Measurements from ENCODE around the gene FTO. TPM values are rescaled to one million over a fixed set of nuclear protein-coding genes. Genes with fewer than 3 reads are reported as not detected.

FTO gene
- polyA plus RNA-seq, 1 donor from 2014 or later = 80.1 TPM

DNA sequence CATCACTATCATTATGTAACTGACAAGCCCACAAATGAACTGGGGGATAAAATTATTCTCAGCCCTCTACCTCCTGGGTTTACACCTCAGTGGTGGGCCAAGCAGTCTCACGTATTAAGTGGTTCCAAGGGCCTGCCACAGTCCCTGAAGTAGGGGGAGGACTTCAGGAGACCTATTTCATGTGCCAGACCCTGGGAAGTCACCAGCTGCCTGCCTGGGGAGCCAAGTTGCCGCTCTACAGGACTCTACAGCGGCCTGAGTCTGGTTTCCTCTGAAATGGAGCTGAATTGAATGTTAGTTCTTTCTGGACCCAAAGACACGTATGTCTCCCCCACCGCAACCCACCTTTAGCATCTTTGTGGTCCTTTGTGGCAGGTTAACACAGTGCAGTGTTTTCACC, 395.7 kb downstream of the FTO start:
- TF ChIP-seq EP300 (conservative IDR thresholded peaks at IDR 0.05; ENCODE audit: poor library complexity, severe bottlenecking) (no peak), SMC3 (conservative IDR thresholded peaks at IDR 0.05; ENCODE audit: poor library complexity) (no peak), POLR2AphosphoS5 (IDR thresholded peaks at IDR 0.05) (no peak), MXI1 (conservative IDR thresholded peaks at IDR 0.05; ENCODE audit: poor library complexity, severe bottlenecking) (no peak), EZH2 (IDR thresholded peaks at IDR 0.05; ENCODE audit: borderline replicate concordance, insufficient read depth, low read length, poor library complexity, severe bottlenecking) (no peak), RAD21 (conservative IDR thresholded peaks at IDR 0.05) (no peak), TAF1 (IDR thresholded peaks at IDR 0.05; ENCODE audit: low read depth) (no peak), CTCF (IDR thresholded peaks at IDR 0.05; ENCODE audit: poor library complexity, severe bottlenecking) (no peak)
- TF ChIP-seq, protein P1, sequence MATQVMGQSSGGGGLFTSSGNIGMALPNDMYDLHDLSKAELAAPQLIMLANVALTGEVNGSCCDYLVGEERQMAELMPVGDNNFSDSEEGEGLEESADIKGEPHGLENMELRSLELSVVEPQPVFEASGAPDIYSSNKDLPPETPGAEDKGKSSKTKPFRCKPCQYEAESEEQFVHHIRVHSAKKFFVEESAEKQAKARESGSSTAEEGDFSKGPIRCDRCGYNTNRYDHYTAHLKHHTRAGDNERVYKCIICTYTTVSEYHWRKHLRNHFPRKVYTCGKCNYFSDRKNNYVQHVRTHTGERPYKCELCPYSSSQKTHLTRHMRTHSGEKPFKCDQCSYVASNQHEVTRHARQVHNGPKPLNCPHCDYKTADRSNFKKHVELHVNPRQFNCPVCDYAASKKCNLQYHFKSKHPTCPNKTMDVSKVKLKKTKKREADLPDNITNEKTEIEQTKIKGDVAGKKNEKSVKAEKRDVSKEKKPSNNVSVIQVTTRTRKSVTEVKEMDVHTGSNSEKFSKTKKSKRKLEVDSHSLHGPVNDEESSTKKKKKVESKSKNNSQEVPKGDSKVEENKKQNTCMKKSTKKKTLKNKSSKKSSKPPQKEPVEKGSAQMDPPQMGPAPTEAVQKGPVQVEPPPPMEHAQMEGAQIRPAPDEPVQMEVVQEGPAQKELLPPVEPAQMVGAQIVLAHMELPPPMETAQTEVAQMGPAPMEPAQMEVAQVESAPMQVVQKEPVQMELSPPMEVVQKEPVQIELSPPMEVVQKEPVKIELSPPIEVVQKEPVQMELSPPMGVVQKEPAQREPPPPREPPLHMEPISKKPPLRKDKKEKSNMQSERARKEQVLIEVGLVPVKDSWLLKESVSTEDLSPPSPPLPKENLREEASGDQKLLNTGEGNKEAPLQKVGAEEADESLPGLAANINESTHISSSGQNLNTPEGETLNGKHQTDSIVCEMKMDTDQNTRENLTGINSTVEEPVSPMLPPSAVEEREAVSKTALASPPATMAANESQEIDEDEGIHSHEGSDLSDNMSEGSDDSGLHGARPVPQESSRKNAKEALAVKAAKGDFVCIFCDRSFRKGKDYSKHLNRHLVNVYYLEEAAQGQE (IDR thresholded peaks at IDR 0.05; ENCODE audit: borderline replicate concordance) = no peak
- Histone ChIP-seq H3K4me3 (ENCODE audit: low read length) (no peak overlapping the region), H3K36me3 (ENCODE audit: insufficient read depth, low read length) (no peaks in the 10 kb centered on the region), H3K4me2 (ENCODE audit: low read length) (no peak overlapping the region), H3K27ac (ENCODE audit: low read length) (no peak overlapping the region), H3F3A (ENCODE audit: insufficient read depth, low read length, poor library complexity, severe bottlenecking) (no peaks in the 10 kb centered on the region), H3K27me3 (ENCODE audit: insufficient read depth, low read depth, low read length) (no peaks in the 10 kb centered on the region), H3K9me3 (ENCODE audit: low read length) (no peaks in the 10 kb centered on the region), H3K79me2 (replicated peaks; ENCODE audit: insufficient read depth, low read length) (no peaks in the 10 kb centered on the region), H4K20me1 (ENCODE audit: insufficient read depth) (no peaks in the 10 kb centered on the region), H2AFZ (ENCODE audit: low read depth, low read length) (no peak overlapping the region), H3K9ac (ENCODE audit: low read length) (no peak overlapping the region), H3K9me2 (ENCODE audit: insufficient read depth, low read length) (no peaks in the 10 kb centered on the region)

DNA sequence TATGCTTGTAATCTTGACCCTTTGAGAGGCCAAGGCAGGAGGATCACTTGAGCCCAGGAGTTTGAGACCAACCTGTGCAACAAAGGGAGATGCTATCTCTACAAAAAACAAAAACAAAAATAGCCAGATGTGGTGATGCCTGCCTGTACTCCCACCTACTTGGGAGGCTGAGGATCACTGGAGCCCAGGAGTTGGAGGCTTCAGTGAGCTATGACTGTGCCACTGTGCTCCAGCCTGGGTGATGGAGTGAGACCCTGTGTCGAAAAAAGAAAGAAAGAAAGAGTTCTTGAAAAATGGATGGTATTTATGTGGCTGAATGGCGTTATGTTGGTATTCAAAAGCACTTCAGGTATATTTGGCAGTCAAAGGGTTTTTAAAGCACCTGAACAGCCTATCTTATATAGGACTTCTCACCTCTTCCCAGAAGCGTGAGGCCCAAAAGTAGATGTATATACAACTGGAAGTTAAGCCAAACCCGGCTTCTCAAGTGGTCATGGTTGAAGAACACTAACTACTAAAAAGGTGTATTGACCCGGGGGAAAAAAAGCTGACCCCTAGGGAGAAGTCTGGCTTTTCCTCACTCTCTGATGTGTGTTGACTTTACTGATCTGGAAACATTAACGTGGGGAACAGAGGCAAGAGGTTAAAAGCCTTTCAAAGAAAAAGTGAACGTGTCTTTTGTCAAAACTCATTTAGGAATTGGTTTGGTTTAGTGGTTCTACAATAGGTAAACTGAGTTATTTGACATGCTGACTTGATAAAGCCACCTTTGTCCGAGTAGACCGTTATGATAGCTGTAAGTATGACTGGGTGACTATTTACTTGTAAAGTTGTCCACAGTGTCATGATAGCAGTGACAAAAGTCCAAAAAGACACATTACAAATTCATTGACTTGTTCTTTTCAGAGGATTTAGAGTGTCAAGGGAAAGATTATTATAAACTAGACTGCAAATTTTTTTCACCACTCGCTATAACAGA, 399.2 kb downstream of the FTO start:
- no peaks in the 10 kb centered on the region for H3K9me2 ChIP-seq (ENCODE audit: insufficient read depth, low read length)
- H3K27me3 ChIP-seq (ENCODE audit: insufficient read depth, low read depth, low read length) = no peaks in the 10 kb centered on the region
- no peak overlapping the region for H3K4me3 ChIP-seq (ENCODE audit: low read length)
- H3K4me2 ChIP-seq (ENCODE audit: low read length) = no peak overlapping the region
- H3K36me3 ChIP-seq (ENCODE audit: insufficient read depth, low read length) = no peaks in the 10 kb centered on the region
- no peak overlapping the region for H3K9ac ChIP-seq (ENCODE audit: low read length)
- H3K9me3 ChIP-seq (ENCODE audit: low read length) = no peaks in the 10 kb centered on the region
- no peaks in the 10 kb centered on the region for H3F3A ChIP-seq (ENCODE audit: insufficient read depth, low read length, poor library complexity, severe bottlenecking)
- TF ChIP-seq TAF1 (IDR thresholded peaks at IDR 0.05; ENCODE audit: low read depth) (no peak), CTCF (IDR thresholded peaks at IDR 0.05; ENCODE audit: poor library complexity, severe bottlenecking) (no peak), EZH2 (IDR thresholded peaks at IDR 0.05; ENCODE audit: borderline replicate concordance, insufficient read depth, low read length, poor library complexity, severe bottlenecking) (no peak), EP300 (conservative IDR thresholded peaks at IDR 0.05; ENCODE audit: poor library complexity, severe bottlenecking) (no peak), SMC3 (conservative IDR thresholded peaks at IDR 0.05; ENCODE audit: poor library complexity) (no peak), MXI1 (conservative IDR thresholded peaks at IDR 0.05; ENCODE audit: poor library complexity, severe bottlenecking) (no peak), POLR2AphosphoS5 (IDR thresholded peaks at IDR 0.05) (no peak), RAD21 (conservative IDR thresholded peaks at IDR 0.05) (no peak)
- TF ChIP-seq, protein P1 (IDR thresholded peaks at IDR 0.05; ENCODE audit: borderline replicate concordance) = no peak
- no peak overlapping the region for H3K27ac ChIP-seq (ENCODE audit: low read length)
- H4K20me1 ChIP-seq (ENCODE audit: insufficient read depth) = no peaks in the 10 kb centered on the region
- H3K79me2 ChIP-seq (replicated peaks; ENCODE audit: insufficient read depth, low read length) = no peaks in the 10 kb centered on the region
- H2AFZ ChIP-seq (ENCODE audit: low read depth, low read length) = no peak overlapping the region

Data from neural cell (in vitro differentiated cells).